H9 (cell line): ENCODE data around the gene CFAP77. TPM values are rescaled to one million over a fixed set of nuclear protein-coding genes. Genes with fewer than 3 reads are reported as not detected.

Experiments used
- DNase-seq: peaks from one replicate; pipeline ENCODE4 v3.0.0-alpha.2; 2017
- H2AFZ ChIP-seq: one replicate; pipeline ENCODE4 v1.6.1; 2013; ENCODE audit warnings: mild to moderate bottlenecking, low read length, control low read depth, moderate library complexity
- H2AK5ac ChIP-seq: 2 replicates; pipeline ENCODE4 v1.6.1; 2013; ENCODE audit warnings: low read length, control low read depth, mixed read lengths; ENCODE audit not compliant: insufficient read length
- H2BK120ac ChIP-seq: one replicate; pipeline ENCODE4 v1.6.1; 2013; ENCODE audit warnings: low read depth, mild to moderate bottlenecking, low read length, control low read depth, inconsistent platforms; ENCODE audit not compliant: poor library complexity, severe bottlenecking
- H2BK12ac ChIP-seq: 2 replicates; pipeline ENCODE4 v1.6.1; 2013; ENCODE audit warnings: low read length, control low read depth, mixed read lengths, low read depth; ENCODE audit not compliant: insufficient read length
- H2BK15ac ChIP-seq: 2 replicates; pipeline ENCODE4 v1.6.1; 2013; ENCODE audit warnings: low read depth, low read length, control low read depth
- H2BK20ac ChIP-seq: one replicate; pipeline ENCODE4 v1.6.1; 2013; ENCODE audit warnings: low read depth, mild to moderate bottlenecking, low read length, control low read depth, inconsistent platforms; ENCODE audit not compliant: poor library complexity, severe bottlenecking
- H2BK5ac ChIP-seq: 2 replicates; pipeline ENCODE4 v1.6.1; 2013; ENCODE audit warnings: low read length, control low read depth, mixed read lengths; ENCODE audit not compliant: insufficient read length
- H3K14ac ChIP-seq: 2 replicates; pipeline ENCODE4 v1.6.1; 2013; ENCODE audit warnings: low read length, control low read depth; ENCODE audit not compliant: insufficient read depth
- H3K18ac ChIP-seq: 2 replicates; pipeline ENCODE4 v1.6.1; 2013; ENCODE audit warnings: low read depth, mild to moderate bottlenecking, mixed read lengths, low read length, control low read depth; ENCODE audit not compliant: insufficient read length
- H3K23ac ChIP-seq: 2 replicates; pipeline ENCODE4 v1.6.1; 2013; ENCODE audit warnings: low read length, control low read depth, mixed read lengths, low read depth; ENCODE audit not compliant: insufficient read length
- H3K23me2 ChIP-seq: 2 replicates; pipeline ENCODE4 v1.6.1; 2013; ENCODE audit warnings: low read depth, mild to moderate bottlenecking, mixed read lengths, low read length, control low read depth; ENCODE audit not compliant: insufficient read length, poor library complexity, severe bottlenecking
- H3K27ac ChIP-seq: 2 replicates; pipeline ENCODE4 v1.5.1; 2013; ENCODE audit warnings: low read length, control low read depth, mixed read lengths, low read depth; ENCODE audit not compliant: insufficient read length
- H3K27me3 ChIP-seq: 2 replicates; pipeline ENCODE4 v1.6.1; 2013; ENCODE audit warnings: low read length, control low read depth, inconsistent platforms; ENCODE audit not compliant: insufficient read depth
- H3K4ac ChIP-seq: 2 replicates; pipeline ENCODE4 v1.6.1; 2013; ENCODE audit warnings: low read depth, mild to moderate bottlenecking, control low read depth, inconsistent platforms, low read length, moderate library complexity
- H3K4me1 ChIP-seq: 2 replicates; pipeline ENCODE4 v1.6.1; 2013; ENCODE audit warnings: low read length, control low read depth, inconsistent platforms; ENCODE audit not compliant: insufficient read depth
- H3K4me2 ChIP-seq: 2 replicates; pipeline ENCODE4 v1.6.1; 2013; ENCODE audit warnings: low read length, control low read depth, mixed read lengths; ENCODE audit not compliant: insufficient read length, insufficient read depth
- H3K56ac ChIP-seq: 2 replicates; pipeline ENCODE4 v1.6.1; 2013; ENCODE audit warnings: low read depth, mild to moderate bottlenecking, mixed read lengths, low read length, control low read depth; ENCODE audit not compliant: insufficient read length
- H3K79me1 ChIP-seq: 2 replicates; pipeline ENCODE4 v1.6.1; 2013; ENCODE audit warnings: low read depth, mild to moderate bottlenecking, moderate library complexity, low read length, control low read depth, inconsistent platforms; ENCODE audit not compliant: insufficient read depth, poor library complexity, severe bottlenecking
- H3K79me2 ChIP-seq: 2 replicates; pipeline ENCODE4 v1.6.1; 2013; ENCODE audit warnings: low read length, control low read depth, inconsistent platforms; ENCODE audit not compliant: insufficient read depth
- H3K9ac ChIP-seq: 2 replicates; pipeline ENCODE4 v1.6.1; 2013; ENCODE audit warnings: low read length, control low read depth, mixed read lengths; ENCODE audit not compliant: insufficient read length; ENCODE audit errors: extremely low read depth
- H3K9me3 ChIP-seq: one replicate; pipeline ENCODE4 v1.6.1; 2013; ENCODE audit warnings: low read depth, low read length, inconsistent platforms; ENCODE audit not compliant: control insufficient read depth
- H3T11ph ChIP-seq: one replicate; pipeline ENCODE4 v1.6.1; 2013; ENCODE audit warnings: mild to moderate bottlenecking, low read length, control low read depth, inconsistent platforms
- H4K20me1 ChIP-seq: one replicate; pipeline ENCODE4 v1.6.1; 2013; ENCODE audit not compliant: control insufficient read depth, insufficient read length, insufficient read depth
- H4K5ac ChIP-seq: 2 replicates; pipeline ENCODE4 v1.6.1; 2013; ENCODE audit warnings: low read depth, mild to moderate bottlenecking, mixed read lengths, low read length, control low read depth; ENCODE audit not compliant: insufficient read length
- H4K8ac ChIP-seq: replicated peaks from 2 replicates; pipeline ENCODE4 v1.6.1; 2013; ENCODE audit warnings: low read length, control low read depth, mixed read lengths, low read depth; ENCODE audit not compliant: insufficient read length
- H4K91ac ChIP-seq: 2 replicates; pipeline ENCODE4 v1.6.1; 2013; ENCODE audit warnings: low read depth, mild to moderate bottlenecking, moderate library complexity, mixed read lengths, low read length, control low read depth; ENCODE audit not compliant: insufficient read length
- H3K27ac Mint-ChIP-seq, 3 experiments: 2 replicates in 2 of 3; 3 replicates in 1 of 3; pipeline ENCODE4 v1.8.0; 2020 to 2021; ENCODE audit warnings: mixed read lengths in 3 of 3, mild to moderate bottlenecking in 1 of 3, moderate library complexity in 1 of 3
- H3K27me3 Mint-ChIP-seq: 2 replicates; pipeline ENCODE4 v1.8.0; 2021; ENCODE audit warnings: low read depth, mild to moderate bottlenecking, moderate library complexity, mixed read lengths
- H3K36me3 Mint-ChIP-seq, 3 experiments: 2 replicates in 2 of 3; 3 replicates in 1 of 3; pipeline ENCODE4 v1.8.0; 2020 to 2021; ENCODE audit warnings: low read depth in 3 of 3, mixed read lengths in 3 of 3; ENCODE audit not compliant: insufficient read depth in 1 of 3
- H3K4me1 Mint-ChIP-seq, 2 experiments: 2 replicates each; pipeline ENCODE4 v1.8.0; 2020; ENCODE audit warnings: mixed read lengths in 2 of 2
- H3K4me3 Mint-ChIP-seq, 2 experiments: 2 replicates in 1 of 2; 3 replicates in 1 of 2; pipeline ENCODE4 v1.8.0; 2020 to 2021; ENCODE audit warnings: mild to moderate bottlenecking in 2 of 2, mixed read lengths in 2 of 2, moderate library complexity in 1 of 2
- H3K9me3 Mint-ChIP-seq, 2 experiments: 2 replicates in 1 of 2; 3 replicates in 1 of 2; pipeline ENCODE4 v1.8.0; 2020; ENCODE audit warnings: mild to moderate bottlenecking in 2 of 2, mixed read lengths in 2 of 2, moderate library complexity in 1 of 2
- CTCF ChIP-seq: fragments of 200-600 bp; sonication (generic); conservative IDR thresholded peaks from 3 replicates; pipeline ENCODE4 v1.8.0; 2021; ENCODE audit warnings: antibody characterized with exemption, mild to moderate bottlenecking
- WGBS: extraction: QIAGEN DNeasy Blood & Tissue Kit; methylation state at CpG from one replicate; pipeline ENCODE4 v1.1.7; 2013; ENCODE audit warnings: missing lambda C conversion rate, low lambda C conversion rate, mixed read lengths; ENCODE audit not compliant: insufficient read length; ENCODE audit errors: extremely low coverage; 5-methylcytosine and 5-hydroxymethylcytosine counted together
- total RNA-seq: library from RNA; stranded (reverse); gene quantifications from 2 replicates; pipeline ENCODE4 v1.2.1, GENCODE V29; 2021

Gene CFAP77
- total RNA-seq, 1 experiment from 2014 or later, result 0.72 TPM

GRCh38 chr9:132503116-132503515 is 93.1 kb downstream of the CFAP77 start:
- Histone ChIP-seq H2BK20ac (no peak overlapping the region), H4K5ac (no peak overlapping the region), H3K27me3 (no peaks in the 10 kb centered on the region), H3K79me2 (no peaks in the 10 kb centered on the region), H4K20me1 (no peaks in the 10 kb centered on the region), H3K56ac (no peak overlapping the region), H3K18ac (no peak overlapping the region), H3K27ac (no peak overlapping the region), H3K4me2 (no peak overlapping the region), H3K4me1 (no peaks in the 10 kb centered on the region), H3T11ph (no peak overlapping the region), H3K79me1 (no peaks in the 10 kb centered on the region), H2AFZ (no peak overlapping the region), H3K14ac (no peak overlapping the region), H3K9ac (no peak overlapping the region), H2BK120ac (no peak overlapping the region), H2AK5ac (no peak overlapping the region), H3K9me3 (no peaks in the 10 kb centered on the region), H3K4ac (no peak overlapping the region), H3K23me2 (no peaks in the 10 kb centered on the region), H4K8ac (no peak overlapping the region), H4K91ac (no peak overlapping the region), H2BK5ac (no peak overlapping the region), H2BK15ac (no peak overlapping the region), H3K23ac (no peak overlapping the region), H2BK12ac (no peak overlapping the region)
- no peak for TF ChIP-seq CTCF
- Mint-ChIP-seq H3K9me3 (no peaks in the 10 kb centered on the region), H3K36me3 (no peaks in the 10 kb centered on the region), H3K27me3 (peaks cover 5% of the 10 kb centered on the region), H3K4me3 (no peak overlapping the region), H3K4me1 (peaks cover 17 to 35% of the 10 kb centered on the region in 2 experiments), H3K27ac (no peak overlapping the region; a peak in 1 of 7 replicates)
- no peak for DNase-seq
- no CpG with 5 or more reads among the region's 6 CpGs for WGBS
